CD14-positive monocyte (primary cell): ENCODE data around the gene TM2D1. TPM values are rescaled to one million over a fixed set of nuclear protein-coding genes. Genes with fewer than 3 reads are reported as not detected.
"Not testable (repeated sequence)": the region's sequence is repeated elsewhere in the genome, so short reads cannot be mapped to it uniquely, and the experiment has no call there.

Experiments
- DNase-seq, 3 donors: peaks; one replicate each; pipeline ENCODE4 v3.0.0-alpha.2; 2011 to 2022
- H2AFZ ChIP-seq: 2 replicates; pipeline ENCODE4 v1.6.0; 2012; ENCODE audit warnings: mild to moderate bottlenecking, low read depth, low read length, inconsistent platforms; ENCODE audit not compliant: insufficient read depth, poor library complexity, severe bottlenecking
- H3K27ac ChIP-seq, 2 donors: 1 replicate in 1 of 2; 2 replicates in 1 of 2; pipeline ENCODE4 v1.5.1; 2012 to 2013; ENCODE audit warnings: low read length in 2 of 2, control low read depth in 1 of 2, inconsistent platforms in 1 of 2, low read depth in 1 of 2, mild to moderate bottlenecking in 1 of 2
- H3K27me3 ChIP-seq, 2 donors: one replicate each; pipeline versions ENCODE4 v1.6.0 to v1.6.1; 2011 to 2013; ENCODE audit warnings: low read length in 2 of 2; ENCODE audit not compliant: control insufficient read depth in 2 of 2, insufficient read depth in 2 of 2
- H3K36me3 ChIP-seq, 2 donors: replicated peaks in 1 of 2; 1 replicate in 1 of 2; 2 replicates in 1 of 2; pipeline versions ENCODE4 v1.5.1 to v1.6.1; 2012 to 2013; ENCODE audit warnings: low read length in 2 of 2, control low read depth in 1 of 2, inconsistent platforms in 1 of 2, mild to moderate bottlenecking in 1 of 2; ENCODE audit not compliant: insufficient read depth in 2 of 2, control insufficient read depth in 1 of 2
- H3K4me1 ChIP-seq, 2 donors: 1 replicate in 1 of 2; 2 replicates in 1 of 2; pipeline versions ENCODE4 v1.5.1 to v1.6.1; 2012 to 2013; ENCODE audit warnings: low read length in 2 of 2, control low read depth in 1 of 2, inconsistent platforms in 1 of 2, mild to moderate bottlenecking in 1 of 2, moderate library complexity in 1 of 2; ENCODE audit not compliant: insufficient read depth in 2 of 2, control insufficient read depth in 1 of 2
- H3K4me2 ChIP-seq: replicated peaks from 2 replicates; pipeline ENCODE3; 2012; ENCODE audit warnings: low read length, moderate library complexity, mild to moderate bottlenecking; ENCODE audit not compliant: poor library complexity, severe bottlenecking; ENCODE audit errors: extremely low read depth
- H3K4me3 ChIP-seq, 3 experiments: fragments of 200-600 bp in 1 of 3; sonication (generic) in 1 of 3; replicated peaks in 1 of 3; 1 replicate in 2 of 3; 2 replicates in 1 of 3; pipeline ENCODE4 v1.5.1; 2011 to 2013; ENCODE audit warnings: low read length in 3 of 3, mild to moderate bottlenecking in 3 of 3, control low read depth in 2 of 3, low read depth in 2 of 3, inconsistent platforms in 1 of 3, moderate library complexity in 1 of 3
- H3K79me2 ChIP-seq: 2 replicates; pipeline ENCODE4 v1.6.0; 2012; ENCODE audit warnings: mild to moderate bottlenecking, control low read depth, inconsistent platforms, low read length, moderate library complexity; ENCODE audit not compliant: insufficient read depth
- H3K9ac ChIP-seq: 2 replicates; pipeline ENCODE4 v1.6.0; 2017; ENCODE audit warnings: low read length, mild to moderate bottlenecking; ENCODE audit not compliant: insufficient read depth, poor library complexity, severe bottlenecking
- H3K9me3 ChIP-seq, 2 donors: replicated peaks in 1 of 2; 1 replicate in 1 of 2; 2 replicates in 1 of 2; pipeline versions ENCODE4 v1.5.1 to v1.6.1; 2012 to 2013; ENCODE audit warnings: low read length in 2 of 2, control low read depth in 1 of 2; ENCODE audit not compliant: control insufficient read depth in 1 of 2, insufficient read depth in 1 of 2
- H4K20me1 ChIP-seq: 2 replicates; pipeline ENCODE4 v1.6.0; 2012; ENCODE audit warnings: mild to moderate bottlenecking, low read length, control low read depth, moderate library complexity; ENCODE audit not compliant: insufficient read depth
- H3K27ac Mint-ChIP-seq, 7 donors: one replicate each; pipeline ENCODE4 v1.8.0; 2020; ENCODE audit warnings: mild to moderate bottlenecking in 7 of 7, mixed read lengths in 7 of 7, moderate library complexity in 6 of 7, inconsistent platforms in 2 of 7
- H3K27me3 Mint-ChIP-seq, 3 donors: one replicate each; pipeline ENCODE4 v1.8.0; 2021 to 2022; ENCODE audit warnings: low read depth in 3 of 3, mild to moderate bottlenecking in 3 of 3, mixed read lengths in 3 of 3, moderate library complexity in 3 of 3, inconsistent platforms in 1 of 3
- H3K36me3 Mint-ChIP-seq, 2 donors: one replicate each; pipeline ENCODE4 v1.8.0; 2020; ENCODE audit warnings: mixed read lengths in 2 of 2, inconsistent platforms in 1 of 2, mild to moderate bottlenecking in 1 of 2
- H3K4me1 Mint-ChIP-seq: one replicate; pipeline ENCODE4 v1.8.0; 2020; ENCODE audit warnings: mild to moderate bottlenecking, mixed read lengths
- H3K4me3 Mint-ChIP-seq, 2 donors: one replicate each; pipeline ENCODE4 v1.8.0; 2020; ENCODE audit warnings: mild to moderate bottlenecking in 2 of 2, mixed read lengths in 2 of 2, moderate library complexity in 1 of 2
- H3K9me3 Mint-ChIP-seq, 7 donors: one replicate each; pipeline ENCODE4 v1.8.0; 2020 to 2022; ENCODE audit warnings: mixed read lengths in 7 of 7, mild to moderate bottlenecking in 6 of 7, moderate library complexity in 6 of 7, inconsistent platforms in 2 of 7
- WGBS: methylation state at CpG from one replicate; pipeline ENCODE4 v1.1.5; 2013; ENCODE audit warnings: missing lambda C conversion rate; ENCODE audit not compliant: insufficient coverage; 5-methylcytosine and 5-hydroxymethylcytosine counted together
- intact Hi-C, 2 donors: fragments of 100-400 bp; cut with micrococcal nuclease; formaldehyde crosslinking; loops; one replicate each; pipeline versions ENCODE4 v1.15.0 to v1.15.1; 2023
- polyA plus RNA-seq, 3 donors: library from polyadenylated mRNA; depleted of rRNA in 1 of 3; unstranded in 2 of 3; stranded (reverse) in 1 of 3; fragments of 300-500 nt in 2 of 3; fragments of >200 nt in 1 of 3; fragmentation: Illumina TruSeq in 2 of 3; gene quantifications; 1 replicate in 2 of 3; 2 replicates in 1 of 3; pipeline ENCODE4 v1.2.3, GENCODE V29; 2012 to 2021
- TF ChIP-seq, protein P1 (sequence below): fragments of 200-600 bp; IDR thresholded peaks from one replicate; pipeline ENCODE4 v1.8.0; 2022; ENCODE audit warnings: antibody characterized with exemption, mild to moderate bottlenecking

TM2D1 gene
- polyA plus RNA-seq, 3 donors: 32.6 to 46.6 (median 41.8) TPM

DNA sequence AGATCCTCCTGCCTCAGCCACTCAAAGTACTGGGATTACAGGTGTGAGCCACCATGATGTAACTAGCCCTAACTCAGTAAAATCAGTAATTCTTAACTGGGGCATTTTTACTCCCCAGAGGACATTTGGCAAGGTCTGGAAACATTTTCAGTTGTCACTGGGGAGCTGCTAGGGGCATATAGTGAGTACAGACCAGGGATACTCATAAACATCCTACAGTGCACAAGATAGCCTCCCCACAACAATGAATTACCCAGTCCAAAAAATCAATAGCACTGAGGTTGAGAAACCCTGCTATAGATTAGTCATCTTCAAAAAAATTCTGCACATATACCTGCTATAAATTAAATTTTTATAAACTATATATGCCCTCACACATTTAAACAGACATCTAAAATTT is 13.0 kb downstream of the TM2D1 start:
- no peaks in the 10 kb centered on the region for H3K9me3 ChIP-seq
- H3K4me3 Mint-ChIP-seq: no peak overlapping the region
- H3K27ac Mint-ChIP-seq: peak overlapping the region in 1 of 7 donors; percentile 35
- no peak for DNase-seq
- intact Hi-C loops: no loop called here
- no peak overlapping the region for H3K9ac ChIP-seq
- H3K27me3 Mint-ChIP-seq: no peaks in the 10 kb centered on the region
- peaks cover 0 to 1% (median 0%) of the 10 kb centered on the region in 7 donors for H3K9me3 Mint-ChIP-seq
- H3K36me3 ChIP-seq: peaks cover 30 to 66% of the 10 kb centered on the region in 2 donors
- H3K27me3 ChIP-seq: no peaks in the 10 kb centered on the region
- H3K36me3 Mint-ChIP-seq: peaks cover 44 to 66% of the 10 kb centered on the region in 2 donors
- no peaks in the 10 kb centered on the region for H3K4me1 ChIP-seq
- H3K79me2 ChIP-seq: peaks cover 65% of the 10 kb centered on the region
- peaks cover 54% of the 10 kb centered on the region for H4K20me1 ChIP-seq
- peaks cover 3% of the 10 kb centered on the region for H3K4me1 Mint-ChIP-seq
- TF ChIP-seq, protein P1, sequence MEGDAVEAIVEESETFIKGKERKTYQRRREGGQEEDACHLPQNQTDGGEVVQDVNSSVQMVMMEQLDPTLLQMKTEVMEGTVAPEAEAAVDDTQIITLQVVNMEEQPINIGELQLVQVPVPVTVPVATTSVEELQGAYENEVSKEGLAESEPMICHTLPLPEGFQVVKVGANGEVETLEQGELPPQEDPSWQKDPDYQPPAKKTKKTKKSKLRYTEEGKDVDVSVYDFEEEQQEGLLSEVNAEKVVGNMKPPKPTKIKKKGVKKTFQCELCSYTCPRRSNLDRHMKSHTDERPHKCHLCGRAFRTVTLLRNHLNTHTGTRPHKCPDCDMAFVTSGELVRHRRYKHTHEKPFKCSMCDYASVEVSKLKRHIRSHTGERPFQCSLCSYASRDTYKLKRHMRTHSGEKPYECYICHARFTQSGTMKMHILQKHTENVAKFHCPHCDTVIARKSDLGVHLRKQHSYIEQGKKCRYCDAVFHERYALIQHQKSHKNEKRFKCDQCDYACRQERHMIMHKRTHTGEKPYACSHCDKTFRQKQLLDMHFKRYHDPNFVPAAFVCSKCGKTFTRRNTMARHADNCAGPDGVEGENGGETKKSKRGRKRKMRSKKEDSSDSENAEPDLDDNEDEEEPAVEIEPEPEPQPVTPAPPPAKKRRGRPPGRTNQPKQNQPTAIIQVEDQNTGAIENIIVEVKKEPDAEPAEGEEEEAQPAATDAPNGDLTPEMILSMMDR: no peak
- H3K4me3 ChIP-seq: no peak overlapping the region
- H3K4me2 ChIP-seq: no peak overlapping the region
- H2AFZ ChIP-seq: no peak overlapping the region
- H3K27ac ChIP-seq: no peak overlapping the region

DNA sequence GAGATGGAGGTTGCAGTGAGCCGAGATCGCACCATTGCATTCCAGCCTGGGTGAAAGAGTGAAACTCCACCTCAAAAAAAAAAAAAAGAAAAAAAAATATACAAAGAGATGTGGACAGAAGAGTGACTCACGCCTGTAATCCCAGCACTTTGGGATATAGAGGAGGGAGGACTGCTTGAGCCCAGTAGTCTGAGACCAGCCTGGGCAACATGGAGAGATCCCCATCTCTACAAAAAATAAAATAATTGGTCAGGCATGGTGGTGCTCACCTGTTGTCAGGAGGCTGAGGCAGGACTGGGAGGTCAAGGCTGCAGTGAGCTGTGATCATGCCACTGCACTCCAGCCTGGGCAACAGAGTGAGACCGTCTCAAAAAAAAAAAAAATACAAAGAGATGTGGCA is 13.7 kb downstream of the TM2D1 start:
- 100% methylated on average over 1 of the region's 4 CpGs for WGBS
- H3K27ac ChIP-seq, intact Hi-C loops, H3K9ac ChIP-seq, H3K4me1 ChIP-seq, H3K9me3 ChIP-seq, H3K4me1 Mint-ChIP-seq, H3K9me3 Mint-ChIP-seq, H3K4me3 Mint-ChIP-seq, H3K27me3 ChIP-seq, H3K4me3 ChIP-seq, H3K4me2 ChIP-seq, H3K27me3 Mint-ChIP-seq, H2AFZ ChIP-seq, DNase-seq: not testable (repeated sequence)
- Mint-ChIP-seq H3K27ac (peak overlapping the region in 1 of 7 donors; percentile 23), H3K36me3 (peaks cover 45 to 69% of the 10 kb centered on the region in 2 donors)
- Histone ChIP-seq H4K20me1 (peaks cover 54% of the 10 kb centered on the region), H3K36me3 (peaks cover 35 to 73% of the 10 kb centered on the region in 2 donors), H3K79me2 (peaks cover 59% of the 10 kb centered on the region)
